A549 (cell line): ENCODE results near the gene RILPL2.

Experiments used
- CHD2 ChIP-seq: fragments of 150-350 bp; IDR thresholded peaks from 2 replicates; pipeline ENCODE4 v1.6.1; 2014; ENCODE audit warnings: low read length; ENCODE audit not compliant: partially characterized antibody
- CTCF ChIP-seq: fragments of >200 bp; sonication (Bioruptor Twin); formaldehyde crosslinking; IDR thresholded peaks from 3 replicates; pipeline ENCODE4 v1.5.1; 2016
- GATA3 ChIP-seq: IDR thresholded peaks from 2 replicates; pipeline ENCODE4 v1.6.1; 2012; ENCODE audit warnings: borderline replicate concordance
- HDAC2 ChIP-seq: fragments of 200-600 bp; sonication (generic); IDR thresholded peaks from 2 replicates; pipeline ENCODE4 v1.6.1; 2016
- HOXB5 ChIP-seq: fragments of 250-450 bp; sonication (Bioruptor Pico); IDR thresholded peaks from 2 replicates; pipeline ENCODE4 v1.5.0; 2020; ENCODE audit warnings: mild to moderate bottlenecking, moderate library complexity
- MAFK ChIP-seq: fragments of 450-650 bp; IDR thresholded peaks from 2 replicates; pipeline ENCODE4 v1.6.1; 2014; ENCODE audit not compliant: partially characterized antibody
- RFX5 ChIP-seq: fragments of 450-650 bp; IDR thresholded peaks from 2 replicates; pipeline ENCODE4 v1.7.1; 2014; ENCODE audit warnings: antibody characterized with exemption, mild to moderate bottlenecking, moderate library complexity
- SMC3 ChIP-seq: fragments of >200 bp; sonication (Bioruptor Twin); formaldehyde crosslinking; IDR thresholded peaks from 3 replicates; pipeline ENCODE4 v1.6.1; 2018; ENCODE audit warnings: inconsistent platforms

GRCh38 chr12:123479442-123480180 lies 43.1 kb upstream of the RILPL2 start:
- TF ChIP-seq CTCF (no peak), GATA3 (no peak), CHD2 (no peak), RFX5 (no peak), SMC3 (no peak), MAFK (no peak), HDAC2 (no peak), HOXB5 (no peak)
